Right ventricle myocardium inferior (tissue), 1 donor: ENCODE results near the gene RYR3. TPM values are rescaled to one million over a fixed set of nuclear protein-coding genes. Genes with fewer than 3 reads are reported as not detected.
A peak's percentile ranks its signal among the peaks of the same experiment; 100 is the strongest.

Experiments used
- ATAC-seq: fragments of 200-7000 bp; cut with Tn5 transposase; one replicate; pipeline ENCODE4 v1.9.1; 2020; ENCODE audit warnings: mild to moderate bottlenecking, moderate library complexity
- DNase-seq: peaks from one replicate; pipeline ENCODE4 v3.0.0; 2021; ENCODE audit errors: missing footprints
- intact Hi-C: fragments of 100-400 bp; cut with DNase I; formaldehyde crosslinking; loops from one replicate; pipeline ENCODE4 v1.11.0; 2022
- total RNA-seq: library from RNA; stranded (reverse); fragmentation: NEBNext Ultra II Directional; extraction: Animal tissue kit (Norgen Biotek cat#: 25700); gene quantifications from one replicate; pipeline ENCODE4 v1.2.1, GENCODE V29; 2021
- donor health status: DM: no; HTN: yes; CAD: no; lungs with severe emphysema.

The RYR3 gene
- total RNA-seq, 1 donor from 2014 or later: not detected

DNA sequence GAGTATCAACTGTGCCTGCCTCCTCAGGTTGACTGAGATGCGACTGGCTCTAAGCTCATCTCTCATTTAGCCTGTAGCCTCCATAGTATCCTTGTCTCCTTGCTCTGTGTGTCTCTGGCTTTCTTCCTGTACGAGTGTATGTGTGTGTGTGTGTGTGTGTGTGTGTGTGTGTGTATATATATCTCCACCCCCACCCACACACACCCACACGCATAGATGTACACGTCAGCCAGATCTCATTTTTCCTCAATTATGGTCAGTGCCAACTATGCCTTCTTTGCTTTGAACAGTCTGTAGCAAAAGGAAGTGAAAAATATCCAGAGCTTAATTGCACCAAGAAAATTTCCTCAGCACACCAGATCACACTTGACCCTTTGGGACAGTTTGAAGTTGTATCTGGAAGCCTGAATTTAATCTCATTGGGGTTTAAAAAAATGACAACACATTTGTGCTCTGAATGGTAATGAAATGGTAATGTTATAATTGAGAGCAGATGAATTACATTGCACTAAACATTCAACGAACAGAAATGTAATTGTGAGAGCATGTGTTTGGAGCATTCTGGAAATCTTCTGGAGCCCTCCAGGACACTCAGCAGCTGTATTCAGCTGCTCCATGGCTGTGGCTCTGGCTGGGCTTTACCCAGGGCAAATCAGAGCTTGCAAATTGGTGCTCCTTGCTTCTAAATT is 63.6 kb downstream of the RYR3 start:
- intact Hi-C loops: no loop called here
- no peak for DNase-seq
- peak; percentile 65 for ATAC-seq

DNA sequence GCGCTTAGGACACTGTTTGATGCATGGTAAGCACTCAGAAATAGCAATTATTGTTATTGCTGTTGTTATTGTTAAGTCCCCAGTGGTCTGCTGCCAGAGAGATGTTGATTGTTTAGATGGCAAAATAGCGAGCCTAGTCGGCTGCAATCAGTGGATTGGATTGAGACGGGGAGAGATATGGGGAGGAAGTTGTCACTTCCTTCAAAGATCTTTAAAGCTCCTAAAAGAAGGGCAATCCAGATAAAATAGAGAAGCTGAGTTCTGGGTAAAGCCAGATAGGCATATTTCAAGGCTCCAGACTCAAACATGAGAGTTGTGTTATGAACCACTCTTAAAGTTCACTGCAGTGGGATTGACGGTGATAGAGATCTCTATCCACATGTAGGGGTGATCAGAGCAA is 64.5 kb downstream of the RYR3 start:
- ATAC-seq: no peak
- no peak for DNase-seq
- intact Hi-C loops: no loop called here

DNA sequence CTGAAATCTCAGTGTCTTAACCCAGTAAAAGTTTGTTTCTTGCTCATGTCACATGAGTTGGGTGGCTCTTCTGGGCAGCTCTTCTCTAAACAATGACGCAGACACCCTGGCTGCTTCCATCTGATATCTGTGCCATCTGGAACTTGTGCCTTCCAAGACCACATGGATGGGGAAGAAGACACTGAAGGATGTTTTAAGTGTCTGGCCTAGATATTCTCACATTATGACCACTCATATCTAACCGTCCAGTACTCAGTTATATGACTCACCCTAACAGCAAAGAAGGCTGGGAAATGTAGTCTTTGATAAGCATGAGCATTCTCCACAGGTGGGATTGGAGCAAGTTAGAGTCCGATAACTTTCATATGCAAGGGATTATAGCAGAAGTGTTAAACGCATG is 66.4 kb downstream of the RYR3 start:
- ATAC-seq (no peak), DNase-seq (no peak)
- intact Hi-C loops: no loop called here

DNA sequence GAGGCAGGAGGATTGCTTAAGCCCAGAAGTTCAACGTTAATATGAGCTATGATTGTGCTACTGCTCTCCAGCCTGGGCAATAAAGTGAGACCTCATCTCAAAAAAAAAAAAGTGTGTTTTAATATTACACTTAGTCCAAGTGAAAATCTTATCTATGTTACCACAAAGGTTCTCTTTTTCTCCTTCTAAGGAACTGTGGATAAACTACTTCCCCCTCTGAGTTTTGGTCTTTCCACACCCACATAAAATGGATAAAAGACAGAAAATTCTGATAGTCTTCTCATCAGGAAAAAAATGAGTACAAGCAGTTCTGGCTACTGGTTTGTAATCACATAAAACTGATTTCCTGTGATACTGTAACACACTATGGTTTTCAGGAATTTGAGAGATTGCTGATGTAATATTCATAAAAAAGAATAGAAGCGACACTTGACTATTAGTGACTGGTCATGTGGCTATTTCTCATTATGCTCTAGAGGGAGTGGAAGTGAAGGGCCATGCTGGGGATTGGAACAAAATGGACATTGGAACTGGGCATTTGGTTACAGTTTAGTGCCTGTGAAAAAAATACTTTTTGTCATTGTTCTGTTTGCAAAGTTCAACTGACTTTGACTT is 68.2 kb downstream of the RYR3 start:
- DNase-seq (no peak), ATAC-seq (no peak)
- intact Hi-C loops: no loop called here

DNA sequence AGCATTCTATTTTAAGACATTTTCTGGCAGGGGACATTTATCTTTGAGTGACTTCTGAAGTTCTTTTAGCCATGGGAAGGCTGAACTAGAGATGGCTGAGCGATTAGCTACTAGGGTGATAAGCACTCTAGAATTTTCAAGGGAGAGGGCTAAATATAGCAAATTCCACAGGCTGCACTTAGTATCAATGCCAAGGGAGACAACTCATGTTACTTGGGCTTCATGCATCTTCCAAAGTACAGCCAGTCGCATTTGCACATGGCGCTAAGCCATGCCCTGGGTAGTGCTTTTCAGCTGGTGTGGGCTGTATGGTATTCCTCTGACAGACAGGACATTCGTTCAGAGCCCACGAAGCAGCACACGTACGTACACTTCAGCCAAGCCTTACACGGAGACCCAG is 69.6 kb downstream of the RYR3 start:
- intact Hi-C loops: no loop called here
- ATAC-seq: no peak
- DNase-seq: no peak

DNA sequence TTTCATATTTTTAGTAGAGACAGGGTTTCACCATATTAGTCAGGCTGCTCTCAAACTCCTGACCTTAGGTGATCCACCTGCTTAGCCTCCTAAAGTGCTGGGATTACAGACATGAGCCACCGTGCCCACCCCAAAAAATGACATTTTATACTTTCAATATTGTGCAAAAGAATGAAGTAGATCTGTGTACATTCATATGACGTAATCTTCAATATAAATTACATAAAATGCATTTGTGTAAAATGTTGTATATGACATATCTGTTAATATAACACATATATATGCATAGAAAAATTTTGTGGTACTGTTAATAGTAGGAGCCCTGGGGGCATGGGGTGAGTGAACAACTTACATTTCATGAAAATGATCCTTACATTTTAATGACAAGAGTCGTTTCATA is 71.7 kb downstream of the RYR3 start:
- intact Hi-C loops: no loop called here
- no peak for ATAC-seq
- no peak for DNase-seq

DNA sequence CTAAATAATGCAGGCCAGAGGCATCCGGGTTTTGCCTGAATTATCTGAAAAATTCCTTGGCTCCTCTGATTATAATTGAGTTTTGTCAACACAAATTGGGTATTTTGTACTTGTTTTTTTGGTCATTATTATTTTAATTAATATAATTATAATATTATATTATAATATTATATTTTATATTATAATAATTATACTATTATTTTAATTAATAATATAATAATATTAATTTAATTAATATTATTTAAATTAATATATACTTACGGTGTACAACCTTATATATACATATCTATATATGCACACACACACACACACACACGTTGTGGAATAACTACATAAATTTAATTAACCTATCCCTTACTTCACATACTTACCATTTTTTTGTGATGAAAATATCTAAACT is 73.5 kb downstream of the RYR3 start:
- ATAC-seq (no peak), DNase-seq (no peak)
- intact Hi-C loops: no loop called here

DNA sequence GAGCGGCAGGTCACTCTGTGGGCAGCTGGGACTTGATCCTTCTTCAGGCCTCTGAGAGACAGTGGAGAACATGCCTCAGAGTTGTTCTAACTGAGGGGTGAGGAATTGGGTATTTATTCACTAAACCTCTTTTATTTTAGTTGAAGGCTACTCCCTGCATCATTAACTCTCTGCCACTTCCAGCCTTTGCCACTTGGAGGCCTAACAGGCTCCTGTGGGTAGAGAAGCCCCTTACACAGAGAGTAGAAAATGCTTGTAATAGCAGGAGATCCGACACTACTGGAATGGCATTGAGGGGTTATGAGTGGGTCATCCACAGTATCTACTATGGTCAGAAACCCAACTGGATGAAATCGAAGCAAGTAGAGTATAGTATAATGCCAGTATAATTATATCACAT is 81.7 kb downstream of the RYR3 start:
- ATAC-seq (no peak), DNase-seq (no peak)
- intact Hi-C loops: no loop called here

DNA sequence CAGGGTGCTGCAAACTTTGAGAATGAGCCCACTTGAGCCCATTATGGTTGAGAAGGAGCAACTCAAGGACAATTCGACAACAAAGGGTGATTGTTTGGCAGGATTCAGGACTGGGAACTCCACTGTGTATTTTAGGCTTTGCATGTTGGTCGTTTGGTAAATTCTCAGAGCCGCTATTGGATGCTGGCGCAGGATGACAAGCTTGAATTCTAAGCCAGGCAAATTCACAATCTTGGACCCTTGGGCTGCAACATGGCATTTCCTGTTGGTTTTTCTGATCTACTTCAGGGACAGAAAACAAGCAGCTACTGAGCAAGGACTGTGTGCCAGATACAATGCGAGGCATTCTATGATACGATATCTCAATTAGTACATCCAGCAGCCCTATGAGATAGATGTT is 82.8 kb downstream of the RYR3 start:
- ATAC-seq: no peak
- DNase-seq: no peak
- intact Hi-C loops: no loop called here

DNA sequence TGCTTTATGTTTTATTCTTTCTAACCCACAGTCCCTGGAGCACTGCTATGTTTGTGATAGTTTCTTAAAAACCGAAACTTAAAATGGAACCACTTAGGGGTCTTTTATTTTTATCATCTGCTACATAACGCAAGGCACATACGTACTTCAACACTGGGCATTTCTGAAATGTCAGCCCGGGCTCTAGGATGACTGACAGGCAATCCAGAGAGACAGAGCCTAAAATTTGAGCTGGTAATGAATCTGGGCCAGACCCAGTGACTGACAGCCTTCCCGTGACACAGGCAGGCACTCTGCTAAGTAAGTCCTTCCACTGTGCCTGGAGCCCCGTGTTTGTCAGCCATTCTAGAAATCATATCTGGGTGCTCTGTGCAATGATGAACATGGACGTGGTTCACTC is 84.6 kb downstream of the RYR3 start:
- intact Hi-C loops: no loop called here
- no peak for DNase-seq
- ATAC-seq: no peak

DNA sequence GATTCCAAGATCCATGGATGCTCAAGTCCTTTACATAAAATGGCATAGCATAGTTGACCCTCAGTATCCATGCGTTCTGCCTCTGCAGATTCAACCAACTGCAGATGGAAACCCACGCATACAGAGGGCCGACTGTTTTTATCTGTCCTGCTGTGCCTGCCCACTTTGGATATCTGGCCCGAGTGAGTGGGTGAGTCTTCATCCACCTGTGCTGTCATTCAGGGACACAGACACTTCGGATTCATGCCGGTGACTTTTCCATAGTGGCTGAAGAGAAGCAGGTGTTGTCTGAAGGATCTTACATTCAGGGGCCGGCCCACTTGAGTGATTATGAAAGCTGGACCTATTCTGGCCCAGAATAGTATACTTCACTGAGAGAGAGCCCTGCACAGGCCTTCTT is 85.1 kb downstream of the RYR3 start:
- ATAC-seq: no peak
- DNase-seq: no peak
- intact Hi-C loops: no loop called here

DNA sequence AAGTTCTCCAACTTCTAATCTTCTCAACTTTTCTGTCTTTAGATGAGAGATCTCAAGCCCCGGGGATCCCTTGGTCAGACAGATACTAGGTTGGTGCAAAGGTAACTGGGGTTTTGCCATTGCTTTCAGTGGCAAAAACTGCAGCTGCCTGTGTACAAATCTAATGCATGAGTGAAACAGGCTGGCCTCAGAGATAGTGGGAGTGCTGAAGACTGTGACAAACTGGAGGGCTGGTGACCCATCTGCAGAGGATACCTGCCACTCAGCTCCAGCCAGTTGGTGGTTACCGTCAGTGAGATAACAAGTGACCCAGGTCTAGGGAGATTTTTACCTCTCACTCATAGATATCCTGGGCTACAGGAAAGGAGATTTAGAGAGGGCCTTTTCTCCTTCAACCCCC is 85.7 kb downstream of the RYR3 start:
- DNase-seq (no peak), ATAC-seq (no peak)

DNA sequence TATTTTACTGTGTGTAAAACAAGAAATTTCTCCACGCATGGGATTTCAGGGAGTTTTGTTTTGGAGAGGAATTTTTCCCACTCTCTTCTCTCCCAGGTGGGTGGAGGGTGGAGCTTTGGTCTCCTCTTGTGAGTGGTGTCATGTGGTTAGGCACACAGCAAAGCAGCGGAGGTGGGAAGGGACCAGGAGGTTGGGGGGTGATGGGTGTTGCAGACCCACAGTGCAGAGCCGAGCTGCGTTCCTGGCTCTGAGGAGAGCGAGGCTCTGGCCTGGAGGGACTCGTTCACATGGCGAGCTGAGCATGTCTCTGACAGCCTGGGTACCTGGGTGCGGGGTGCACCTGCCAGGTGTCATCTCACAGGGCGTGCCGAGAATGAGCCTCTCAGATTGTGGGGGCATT is 87.8 kb downstream of the RYR3 start:
- no peak for ATAC-seq
- intact Hi-C loops: no loop called here
- no peak for DNase-seq

More for the DNA sequence above, 85.7 kb downstream of the RYR3 start:
- intact Hi-C loops: no loop called here

DNA sequence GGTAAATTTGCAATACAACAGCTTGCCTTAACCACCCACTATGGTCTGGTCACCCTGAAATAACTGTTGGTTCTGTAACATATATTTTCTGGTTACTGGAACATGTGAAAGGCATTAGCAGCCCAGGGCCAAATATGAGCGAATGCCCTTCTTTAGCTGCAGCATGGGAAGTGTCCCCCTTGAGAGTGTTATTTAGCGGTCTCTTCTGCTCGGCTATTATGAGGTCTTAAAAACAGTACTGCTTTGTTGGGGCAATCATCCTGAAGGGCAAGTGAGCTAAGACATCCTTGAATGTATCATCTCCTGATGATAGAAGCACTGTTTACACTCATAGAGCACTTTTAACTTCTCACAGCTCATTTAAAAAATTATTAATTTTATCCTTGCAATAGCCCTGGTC is 90.2 kb downstream of the RYR3 start:
- DNase-seq (no peak), ATAC-seq (no peak)
- intact Hi-C loops: no loop called here

DNA sequence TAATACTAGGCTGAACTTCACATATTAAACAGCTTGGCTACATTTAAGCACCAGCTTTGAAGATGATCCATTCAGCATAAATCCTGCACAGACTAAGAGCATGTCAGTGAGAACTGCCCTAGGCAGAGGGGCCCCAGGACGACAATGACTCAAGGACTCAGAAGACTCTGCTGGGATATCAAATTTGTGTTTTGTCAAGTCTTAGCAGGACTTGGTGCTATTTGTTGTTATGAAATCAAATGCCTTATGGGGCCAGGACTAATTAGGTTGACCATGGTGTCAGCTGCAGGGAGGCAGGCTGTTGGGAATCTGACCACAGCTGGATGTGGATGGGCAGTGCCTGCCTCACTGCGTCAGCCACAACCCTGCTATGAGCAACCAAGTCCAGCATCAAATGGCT is 91.8 kb downstream of the RYR3 start:
- ATAC-seq (no peak), DNase-seq (no peak)
- intact Hi-C loops: no loop called here

DNA sequence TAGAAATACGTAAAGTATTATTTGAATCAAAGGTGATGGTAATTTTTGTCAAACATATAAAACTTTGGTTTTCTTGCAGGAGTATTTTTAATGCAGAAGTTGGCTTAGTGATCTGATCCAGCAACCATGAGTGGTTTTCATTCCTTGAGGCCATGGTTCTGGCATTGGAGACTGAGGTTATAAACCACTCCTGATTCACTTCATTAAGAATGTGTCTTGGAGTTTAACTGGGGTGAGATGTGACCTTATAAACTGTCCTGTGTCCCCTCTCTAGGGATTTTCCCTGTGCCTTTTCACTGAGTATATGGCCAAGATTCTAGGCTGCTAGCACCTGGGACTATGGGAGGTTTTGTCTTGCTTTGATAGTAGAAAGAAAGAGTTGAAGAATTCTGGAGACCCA is 94.3 kb downstream of the RYR3 start:
- DNase-seq (no peak), ATAC-seq (no peak)
- intact Hi-C loops: no loop called here

DNA sequence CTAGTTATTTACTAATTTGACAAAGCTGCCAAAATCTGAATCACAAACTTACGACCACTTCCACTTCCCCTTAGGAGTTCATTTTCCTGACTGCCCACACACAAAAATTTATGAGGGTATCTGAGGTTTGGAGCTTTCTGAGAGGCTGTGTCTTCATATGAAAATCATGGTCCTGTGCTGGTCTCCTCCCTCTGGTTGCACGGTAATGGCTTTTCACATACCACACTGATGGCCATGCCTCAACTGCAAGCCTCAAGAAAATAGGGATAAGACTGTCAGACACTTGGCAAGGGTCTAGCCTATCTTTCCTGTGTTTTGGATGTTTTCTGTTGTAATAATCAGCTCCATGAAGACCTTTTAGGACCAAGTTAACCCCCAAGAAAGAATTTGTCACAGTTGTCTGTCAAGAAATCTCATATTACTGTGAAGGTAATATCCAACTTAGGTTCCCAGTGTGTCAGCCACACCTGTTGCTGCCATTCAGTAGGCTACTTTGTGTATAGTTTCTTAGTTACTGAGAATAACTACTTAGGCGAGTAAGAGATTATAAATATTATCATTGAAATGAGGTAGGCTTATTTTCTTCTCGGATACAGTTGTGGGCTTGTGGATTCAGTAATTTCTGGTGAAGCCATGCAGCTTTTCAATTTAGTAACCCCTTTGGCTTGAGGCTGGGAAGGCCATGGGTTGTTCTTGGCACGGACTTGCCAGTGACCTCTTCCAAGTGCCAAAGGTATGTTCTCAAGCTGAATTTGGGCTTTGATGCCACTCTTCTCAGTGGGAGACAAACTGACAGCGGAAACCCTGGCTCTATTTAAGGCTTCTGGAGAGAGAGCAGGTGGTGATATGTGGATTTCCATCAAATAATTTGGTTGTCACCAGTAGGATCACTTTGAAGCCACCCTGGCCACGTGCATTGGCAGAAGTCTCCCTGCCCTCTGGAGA is 101.1 kb downstream of the RYR3 start:
- intact Hi-C loops: no loop called here
- no peak for ATAC-seq
- no peak for DNase-seq

DNA sequence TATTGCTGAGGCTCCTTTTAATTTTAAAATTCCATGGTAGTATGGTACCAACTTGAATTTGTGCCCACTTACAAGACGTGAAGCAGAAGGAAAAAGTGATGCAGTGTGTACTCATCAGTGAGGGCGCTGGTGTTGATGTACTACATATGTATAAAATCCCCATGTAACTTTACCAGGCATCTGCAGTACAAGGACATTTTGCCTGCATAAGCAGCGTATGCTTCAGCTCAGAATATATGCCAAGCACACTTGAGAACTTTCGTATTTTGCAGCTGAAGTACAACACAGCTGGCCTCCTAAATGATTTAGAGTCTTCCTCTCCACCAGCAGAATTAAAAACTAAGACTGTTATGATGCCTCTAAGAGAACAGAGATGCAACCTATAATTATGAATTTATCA is 108.9 kb downstream of the RYR3 start:
- intact Hi-C loops: no loop called here
- DNase-seq: no peak
- ATAC-seq: no peak

DNA sequence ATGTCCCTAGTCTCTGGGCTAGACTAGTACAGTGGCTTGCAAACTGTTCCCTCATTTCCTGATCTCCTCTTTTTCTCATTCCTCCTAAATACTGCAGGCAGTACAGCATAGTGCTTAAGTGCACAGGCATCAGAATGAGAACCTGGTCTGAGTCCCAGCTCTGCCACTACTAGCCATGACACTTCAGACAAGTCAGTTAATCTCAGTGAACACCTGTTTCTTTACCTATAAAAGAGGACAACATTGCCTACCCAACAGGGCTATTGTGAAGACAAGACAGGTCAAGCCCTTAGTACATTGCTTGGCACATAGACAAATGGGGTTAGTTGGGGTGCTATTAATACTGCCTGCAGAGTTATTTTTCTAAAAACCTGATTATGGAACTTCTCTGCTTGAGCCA is 113.3 kb downstream of the RYR3 start:
- DNase-seq (no peak), ATAC-seq (no peak)
- intact Hi-C loops: no loop called here

DNA sequence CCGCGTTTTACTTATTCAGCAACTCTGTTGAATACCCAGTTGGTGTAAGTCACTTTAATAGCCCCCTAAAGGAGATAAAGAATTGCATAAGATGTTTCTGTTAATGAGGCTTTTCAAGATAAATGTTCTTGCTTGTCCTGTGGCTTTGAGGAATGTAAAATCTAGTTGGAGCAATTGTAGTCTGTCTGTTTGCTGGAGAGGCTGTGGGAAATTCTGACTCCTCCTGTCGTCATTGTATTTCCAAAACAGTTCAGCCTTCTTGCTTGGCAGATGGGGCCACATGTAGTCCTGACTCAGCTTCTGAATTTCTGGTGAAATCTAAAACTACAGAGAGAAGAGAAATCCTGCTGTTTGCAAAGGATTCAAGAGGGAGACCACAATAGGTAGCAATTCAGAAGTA is 114.4 kb downstream of the RYR3 start:
- DNase-seq: no peak
- intact Hi-C loops: no loop called here
- ATAC-seq: no peak
